ENCODE measurements around the gene P4HA1. TPM values are rescaled to one million over a fixed set of nuclear protein-coding genes. Genes with fewer than 3 reads are reported as not detected.

P4HA1 gene
- total and polyA plus RNA-seq, 12 donors = 9.2 to 109 (median 45.1) TPM

- WGBS, 4 donors = 94 to 97% (median 96%) methylated on average over 3 of the region's 3 CpGs
- Histone ChIP-seq H3K9me3 (replicated peaks in 1 of 3) (no peaks in the 10 kb centered on the region), H3K4me3 (no peak overlapping the region), H3K36me3 (replicated peaks in 1 of 2) (no peaks in the 10 kb centered on the region), H3K27ac (no peak overlapping the region), H3K27me3 (no peaks in the 10 kb centered on the region), H3K4me1 (replicated peaks in 1 of 2) (peaks cover 0 to 4% of the 10 kb centered on the region in 2 donors)
- no peak for DNase-seq
- intact Hi-C loops (cut with DNase I) = no loop called here
- no peak for TF ChIP-seq CTCF (IDR thresholded peaks at IDR 0.05)
- no peak for TF ChIP-seq POLR2A (IDR thresholded peaks at IDR 0.05)
Measured at GRCh38 chr10:73106301-73106700, 9.6 kb upstream of the P4HA1 start.

GRCh38 chr10:73099141-73099540, 2.5 kb upstream of the P4HA1 start:
- Histone ChIP-seq H3K36me3 (replicated peaks in 1 of 2) (no peaks in the 10 kb centered on the region), H3K9me3 (replicated peaks in 1 of 3) (no peaks in the 10 kb centered on the region), H3K4me3 (no peak overlapping the region), H3K27me3 (no peaks in the 10 kb centered on the region), H3K27ac (no peak overlapping the region), H3K4me1 (replicated peaks in 1 of 2) (peaks cover 3 to 15% of the 10 kb centered on the region in 2 donors)
- WGBS, 4 donors = 88 to 93% (median 90%) methylated on average over 1 of the region's 1 CpG
- intact Hi-C loops (cut with DNase I) = no loop called here
- no peak for DNase-seq
- no peak for TF ChIP-seq CTCF (IDR thresholded peaks at IDR 0.05)
- no peak for TF ChIP-seq POLR2A (IDR thresholded peaks at IDR 0.05)

- no peak for DNase-seq
- peak overlapping the region in 1 of 4 donors; percentile 58 for H3K4me3 ChIP-seq
- no peaks in the 10 kb centered on the region for H3K9me3 ChIP-seq (replicated peaks in 1 of 3)
- WGBS, 4 donors = 27 to 32% (median 28%) methylated on average over 4 of the region's 4 CpGs
- H3K27ac ChIP-seq = peak overlapping the region in 4 of 5 donors; percentile 43 to 99 (median 88)
- intact Hi-C loops (cut with DNase I) = no loop called here
- no peaks in the 10 kb centered on the region for H3K27me3 ChIP-seq
- TF ChIP-seq CTCF (IDR thresholded peaks at IDR 0.05) (no peak), POLR2A (IDR thresholded peaks at IDR 0.05) (no peak)
- no peaks in the 10 kb centered on the region for H3K36me3 ChIP-seq (replicated peaks in 1 of 2)
- peaks cover 6 to 31% of the 10 kb centered on the region in 2 donors for H3K4me1 ChIP-seq (replicated peaks in 1 of 2)
Measured at GRCh38 chr10:73097305-73097670, 622 bp upstream of the P4HA1 start.

- DNase-seq = peak; percentile 70 to 85 (median 76)
- TF ChIP-seq CTCF (IDR thresholded peaks at IDR 0.05) (no peak), POLR2A (IDR thresholded peaks at IDR 0.05) (peak; percentile 48 to 68)
- peak overlapping the region; percentile 82 to 99 (median 93) for H3K27ac ChIP-seq
- intact Hi-C loops (cut with DNase I) = no loop called here
- no peaks in the 10 kb centered on the region for H3K27me3 ChIP-seq
- peaks cover 15 to 43% of the 10 kb centered on the region in 2 donors for H3K4me1 ChIP-seq (replicated peaks in 1 of 2)
- no peaks in the 10 kb centered on the region for H3K36me3 ChIP-seq (replicated peaks in 1 of 2)
- 0% methylated on average over 13 to 29 of the region's 29 CpGs for WGBS, 4 donors
- H3K4me3 ChIP-seq = peak overlapping the region in 3 of 4 donors; percentile 58 to 99 (median 59)
- no peaks in the 10 kb centered on the region for H3K9me3 ChIP-seq (replicated peaks in 1 of 3)
Measured at GRCh38 chr10:73096041-73096448, 621 bp downstream of the P4HA1 start.
